Stomach (tissue), 4 donors: ENCODE data around the gene PDF.

Source experiments
- CTCF ChIP-seq, 7 experiments: fragments of 450-650 bp in 4 of 7; fragments of 200-600 bp in 3 of 7; sonication (generic) in 3 of 7; IDR thresholded peaks; one replicate each; pipeline ENCODE4 v1.5.1; 2016 to 2019; ENCODE audit warnings: antibody characterized with exemption in 7 of 7, control low read depth in 2 of 7, mild to moderate bottlenecking in 1 of 7
- EP300 ChIP-seq: sonication (generic); formaldehyde crosslinking; IDR thresholded peaks from one replicate; pipeline ENCODE4 v1.6.1; 2017; ENCODE audit warnings: antibody characterized with exemption
- POLR2A ChIP-seq, 4 donors: fragments of 450-650 bp; IDR thresholded peaks; one replicate each; pipeline ENCODE4 v1.6.1; 2016; ENCODE audit warnings: antibody characterized with exemption in 4 of 4, control low read depth in 2 of 4, mild to moderate bottlenecking in 1 of 4, moderate library complexity in 1 of 4
- POLR2AphosphoS5 ChIP-seq, 3 donors: sonication (generic); formaldehyde crosslinking; IDR thresholded peaks; one replicate each; pipeline ENCODE4 v1.6.1; 2016; ENCODE audit warnings: antibody characterized with exemption in 3 of 3

- TF ChIP-seq POLR2AphosphoS5 (IDR thresholded peaks at IDR 0.05) (no peak), CTCF (IDR thresholded peaks at IDR 0.05) (peak in 5 of 7 experiments; percentile 29 to 84 (median 45)), EP300 (no peak), POLR2A (IDR thresholded peaks at IDR 0.05) (no peak)
Measured at GRCh38 chr16:69286941-69287713, 43.3 kb downstream of the PDF start.
